Ovary (tissue), 9 donors: ENCODE results near the gene POLA1. TPM values are rescaled to one million over a fixed set of nuclear protein-coding genes. Genes with fewer than 3 reads are reported as not detected.

Source experiments
- DNase-seq, 5 donors: peaks; one replicate each; pipeline ENCODE4 v3.0.0-alpha.2; 2019 to 2020
- H3K27ac ChIP-seq, 2 donors: fragments of 200-600 bp; one replicate each; pipeline versions ENCODE4 v1.5.1 to v1.8.0; 2019 to 2022
- H3K27me3 ChIP-seq: fragments of 200-600 bp; one replicate; pipeline ENCODE4 v1.8.0; 2022
- H3K36me3 ChIP-seq: fragments of 200-600 bp; sonication (generic); one replicate; pipeline ENCODE4 v1.5.1; 2019
- H3K4me1 ChIP-seq: one replicate; pipeline ENCODE4 v1.8.1; 2013; ENCODE audit warnings: mild to moderate bottlenecking, moderate library complexity; ENCODE audit not compliant: insufficient read depth
- H3K4me3 ChIP-seq: fragments of 200-600 bp; sonication (generic); one replicate; pipeline ENCODE4 v1.5.1; 2017
- H3K9me3 ChIP-seq, 2 donors: fragments of 200-600 bp in 1 of 2; sonication (generic) in 1 of 2; one replicate each; pipeline versions ENCODE4 v1.5.1 to v1.8.1; 2013 to 2019; ENCODE audit warnings: mild to moderate bottlenecking in 1 of 2, moderate library complexity in 1 of 2
- EP300 ChIP-seq: sonication (generic); formaldehyde crosslinking; IDR thresholded peaks from one replicate; pipeline ENCODE4 v1.6.1; 2017; ENCODE audit warnings: antibody characterized with exemption
- POLR2A ChIP-seq: fragments of 450-650 bp; IDR thresholded peaks from one replicate; pipeline ENCODE4 v1.6.1; 2017; ENCODE audit warnings: antibody characterized with exemption, mild to moderate bottlenecking, moderate library complexity
- WGBS, 3 donors: extraction: QIAGEN DNeasy Blood & Tissue Kit in 1 of 3; methylation state at CpG; one replicate each; pipeline versions ENCODE4 v1.1.5 to v1.1.7; 2013 to 2017; 5-methylcytosine and 5-hydroxymethylcytosine counted together
- intact Hi-C, 4 donors: fragments of 100-400 bp; cut with DNase I; formaldehyde crosslinking; loops; one replicate each; pipeline versions ENCODE4 v1.11.0 to v1.15.1; 2022 to 2023
- polyA plus RNA-seq, 2 donors: library from polyadenylated mRNA; stranded (reverse); fragments of 200-250 nt in 1 of 2; fragments of 350-450 nt in 1 of 2; fragmentation: Illumina TruSeq in 1 of 2; extraction: RNeasy Lipid Tissue Mini Kit (QIAGEN cat#74804) in 1 of 2; gene quantifications; one replicate each; pipeline ENCODE4 v1.2.3, GENCODE V29; 2013 to 2014
- total RNA-seq, 7 donors: library from RNA; depleted of rRNA in 2 of 7; stranded (reverse); fragments of >200 nt in 2 of 7; fragmentation: NEBNext Ultra II Directional in 3 of 7; extraction: Animal tissue kit (Norgen Biotek cat#: 25700) in 3 of 7; gene quantifications; one replicate each; pipeline versions ENCODE4 v1.1.0 to v1.2.4, GENCODE V29; 2016 to 2023
- TF ChIP-seq, protein P1 (sequence below), 3 donors: fragments of 450-650 bp in 2 of 3; fragments of 200-600 bp in 1 of 3; IDR thresholded peaks; one replicate each; pipeline versions ENCODE4 v1.5.1 to v1.8.0; 2016 to 2022; ENCODE audit warnings: antibody characterized with exemption in 3 of 3, mild to moderate bottlenecking in 1 of 3
- donor health status: DM: no; HTN: no; CAD: no; lungs with moderate emphysema.
- donor health status: DM: no; HTN: no; CAD: no.
- donor health status: Bipolar disorder and iron deficiency.
- donor health status: DM: yes; HTN: yes; CAD: no.
- donor health status: DM: no; HTN: no; CAD: no.
- donor health status: DM: yes; HTN: yes; CAD: no.

The POLA1 gene
- total and polyA plus RNA-seq, 9 donors: 5.9 to 20.2 (median 14.1) TPM

DNA sequence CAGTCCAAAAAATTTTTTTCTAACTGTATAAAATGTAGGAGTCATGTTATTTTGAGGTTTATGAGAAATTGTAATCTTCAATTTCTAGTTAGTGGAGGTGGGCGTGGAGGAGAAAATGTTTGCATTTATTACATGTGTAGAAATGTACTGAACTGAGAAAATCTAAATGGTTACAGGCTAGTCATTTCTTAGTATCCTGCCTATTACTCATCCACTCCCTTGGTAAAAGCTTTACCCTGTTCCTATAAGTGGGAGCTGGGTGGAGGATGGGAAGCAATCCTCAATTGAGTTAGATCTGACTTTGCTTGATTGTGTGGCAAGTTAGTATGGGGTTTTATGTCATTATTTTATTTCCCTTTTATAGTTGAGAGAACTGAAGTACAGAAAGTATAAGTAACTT lies 73.8 kb downstream of the POLA1 start:
- Histone ChIP-seq H3K4me1 (no peaks in the 10 kb centered on the region), H3K27ac (no peak overlapping the region), H3K4me3 (no peak overlapping the region), H3K36me3 (no peaks in the 10 kb centered on the region), H3K27me3 (no peaks in the 10 kb centered on the region), H3K9me3 (no peaks in the 10 kb centered on the region)
- intact Hi-C loops: no loop called here
- 76 to 88% (median 78%) methylated on average over 1 of the region's 1 CpG for WGBS, 3 donors
- TF ChIP-seq POLR2A: no peak
- no peak for DNase-seq

DNA sequence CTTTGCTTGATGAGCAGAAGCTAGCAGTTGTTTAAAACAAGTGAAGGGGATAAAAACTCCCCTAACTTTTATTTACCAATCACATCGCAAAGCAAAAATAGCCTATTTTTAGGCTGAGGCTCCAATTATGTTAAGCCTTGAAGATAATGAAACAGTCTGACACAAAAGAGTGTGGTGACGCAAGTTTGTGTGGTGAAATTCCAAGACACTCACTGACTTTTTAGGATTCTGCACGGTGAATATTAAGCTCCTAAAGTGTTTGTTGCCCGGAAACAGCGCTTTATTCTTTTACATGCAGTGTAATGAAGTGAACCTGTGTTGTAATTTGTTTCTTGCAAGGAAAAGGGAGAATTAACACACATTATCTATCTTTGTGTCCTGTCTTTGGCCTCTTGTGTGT lies 74.8 kb downstream of the POLA1 start:
- no peaks in the 10 kb centered on the region for H3K9me3 ChIP-seq
- no peaks in the 10 kb centered on the region for H3K27me3 ChIP-seq
- TF ChIP-seq EP300 (no peak), POLR2A (no peak)
- TF ChIP-seq, protein P1, sequence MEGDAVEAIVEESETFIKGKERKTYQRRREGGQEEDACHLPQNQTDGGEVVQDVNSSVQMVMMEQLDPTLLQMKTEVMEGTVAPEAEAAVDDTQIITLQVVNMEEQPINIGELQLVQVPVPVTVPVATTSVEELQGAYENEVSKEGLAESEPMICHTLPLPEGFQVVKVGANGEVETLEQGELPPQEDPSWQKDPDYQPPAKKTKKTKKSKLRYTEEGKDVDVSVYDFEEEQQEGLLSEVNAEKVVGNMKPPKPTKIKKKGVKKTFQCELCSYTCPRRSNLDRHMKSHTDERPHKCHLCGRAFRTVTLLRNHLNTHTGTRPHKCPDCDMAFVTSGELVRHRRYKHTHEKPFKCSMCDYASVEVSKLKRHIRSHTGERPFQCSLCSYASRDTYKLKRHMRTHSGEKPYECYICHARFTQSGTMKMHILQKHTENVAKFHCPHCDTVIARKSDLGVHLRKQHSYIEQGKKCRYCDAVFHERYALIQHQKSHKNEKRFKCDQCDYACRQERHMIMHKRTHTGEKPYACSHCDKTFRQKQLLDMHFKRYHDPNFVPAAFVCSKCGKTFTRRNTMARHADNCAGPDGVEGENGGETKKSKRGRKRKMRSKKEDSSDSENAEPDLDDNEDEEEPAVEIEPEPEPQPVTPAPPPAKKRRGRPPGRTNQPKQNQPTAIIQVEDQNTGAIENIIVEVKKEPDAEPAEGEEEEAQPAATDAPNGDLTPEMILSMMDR (IDR thresholded peaks at IDR 0.05): no peak
- no peak for DNase-seq
- H3K4me3 ChIP-seq: no peak overlapping the region
- H3K36me3 ChIP-seq: no peaks in the 10 kb centered on the region
- WGBS, 3 donors: 63 to 72% (median 68%) methylated on average over 5 of the region's 5 CpGs
- H3K4me1 ChIP-seq: no peaks in the 10 kb centered on the region
- H3K27ac ChIP-seq: no peak overlapping the region
- intact Hi-C loops: no loop called here

DNA sequence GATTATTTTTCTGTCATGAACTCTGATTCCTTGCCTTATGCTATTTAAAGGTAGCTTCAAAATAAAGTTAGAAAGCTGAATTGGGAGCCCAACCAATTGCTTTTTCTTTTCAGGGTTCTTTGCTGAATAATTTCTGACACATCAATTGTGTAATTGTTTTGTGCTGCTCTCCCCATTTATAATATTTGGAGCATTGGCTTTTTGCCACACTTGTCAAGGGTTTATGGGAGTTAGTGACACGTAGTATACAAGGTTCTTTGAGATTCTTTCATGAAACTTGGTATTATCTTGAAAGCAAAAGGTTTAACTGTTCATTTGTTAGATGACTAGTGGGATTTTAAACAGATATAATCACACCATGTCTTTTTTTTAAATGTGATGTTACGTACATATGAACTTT lies 80.9 kb downstream of the POLA1 start:
- Histone ChIP-seq H3K9me3 (no peaks in the 10 kb centered on the region), H3K4me1 (no peaks in the 10 kb centered on the region), H3K4me3 (no peak overlapping the region), H3K27me3 (no peaks in the 10 kb centered on the region), H3K36me3 (no peaks in the 10 kb centered on the region), H3K27ac (no peak overlapping the region)
- intact Hi-C loops: no loop called here
- 41 to 47% (median 43%) methylated on average over 2 of the region's 2 CpGs for WGBS, 3 donors
- DNase-seq: no peak
- TF ChIP-seq, protein P1 (IDR thresholded peaks at IDR 0.05): no peak
- TF ChIP-seq POLR2A (no peak), EP300 (no peak)

DNA sequence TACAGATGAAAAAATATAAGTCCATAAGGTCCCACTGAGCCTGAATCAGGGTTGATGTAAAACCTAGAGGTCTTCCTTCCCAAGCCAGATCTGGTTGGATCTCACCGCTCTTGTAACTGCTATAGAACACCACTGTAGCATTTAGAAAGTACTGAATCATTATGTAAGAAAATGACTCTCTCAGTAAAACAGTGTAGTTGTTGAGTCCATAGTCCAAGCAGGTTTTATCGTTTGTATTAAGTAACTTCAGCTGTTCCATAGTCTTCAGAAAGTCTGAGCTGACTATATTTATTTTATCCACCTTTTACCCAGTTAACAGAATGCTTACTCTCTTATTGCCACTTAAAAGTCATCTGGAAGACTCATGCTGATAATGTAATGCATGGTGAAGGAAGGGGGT lies 82.2 kb downstream of the POLA1 start:
- Histone ChIP-seq H3K27ac (no peak overlapping the region), H3K36me3 (no peaks in the 10 kb centered on the region), H3K4me3 (no peak overlapping the region), H3K9me3 (no peaks in the 10 kb centered on the region), H3K27me3 (no peaks in the 10 kb centered on the region), H3K4me1 (no peaks in the 10 kb centered on the region)
- DNase-seq: no peak
- intact Hi-C loops: no loop called here
- 64 to 71% (median 69%) methylated on average over 2 of the region's 2 CpGs for WGBS, 3 donors
- TF ChIP-seq POLR2A (no peak), EP300 (no peak)
- TF ChIP-seq, protein P1 (IDR thresholded peaks at IDR 0.05): no peak

DNA sequence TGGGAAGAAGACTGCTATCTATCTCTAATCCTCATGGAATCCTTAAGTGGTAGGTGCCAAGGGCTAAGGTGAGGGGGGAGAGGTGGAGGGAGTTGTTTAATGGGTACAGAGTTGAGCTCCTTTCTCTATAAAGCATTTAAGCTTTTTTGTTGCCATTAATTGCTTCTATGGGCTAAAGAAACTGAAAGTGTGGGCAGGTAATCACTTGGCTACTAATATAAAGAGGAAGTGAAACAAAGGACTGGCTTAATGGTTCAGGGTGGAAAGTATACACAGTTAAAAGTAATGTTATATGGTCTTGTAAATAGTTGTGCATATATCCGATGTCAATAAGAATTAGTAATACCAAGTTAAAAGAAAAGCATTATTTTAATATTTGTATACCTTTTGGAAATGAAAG lies 83.9 kb downstream of the POLA1 start:
- H3K27me3 ChIP-seq: no peaks in the 10 kb centered on the region
- 86 to 93% (median 88%) methylated on average over 1 of the region's 1 CpG for WGBS, 3 donors
- TF ChIP-seq, protein P1 (IDR thresholded peaks at IDR 0.05): no peak
- TF ChIP-seq POLR2A (no peak), EP300 (no peak)

More for the DNA sequence above, 83.9 kb downstream of the POLA1 start:
- Histone ChIP-seq H3K9me3 (no peaks in the 10 kb centered on the region), H3K4me1 (no peaks in the 10 kb centered on the region), H3K4me3 (no peak overlapping the region), H3K27ac (no peak overlapping the region), H3K36me3 (no peaks in the 10 kb centered on the region)
- intact Hi-C loops: no loop called here
- DNase-seq: no peak
